Upper lobe of left lung (tissue), 6 donors: Measurements from ENCODE around the gene SF3B1. TPM values are rescaled to one million over a fixed set of nuclear protein-coding genes. Genes with fewer than 3 reads are reported as not detected.
"Not testable (repeated sequence)": the region's sequence is repeated elsewhere in the genome, so short reads cannot be mapped to it uniquely, and the experiment has no call there.

ENCODE experiments used
- ATAC-seq, 2 donors: fragments of 200-7000 bp; cut with Tn5 transposase; one replicate each; pipeline ENCODE4 v1.9.1; 2022; ENCODE audit warnings: mild to moderate bottlenecking in 2 of 2, moderate library complexity in 2 of 2; ENCODE audit not compliant: low FRiP score in 2 of 2
- DNase-seq, 2 donors: peaks; one replicate each; pipeline ENCODE4 v3.0.0-alpha.2; 2019 to 2020
- H3K27ac ChIP-seq, 4 donors: fragments of 200-600 bp; sonication (generic); one replicate each; pipeline ENCODE4 v1.5.1; 2016 to 2019
- H3K27me3 ChIP-seq, 4 donors: fragments of 200-600 bp; sonication (generic); one replicate each; pipeline ENCODE4 v1.5.1; 2017 to 2019
- H3K36me3 ChIP-seq, 4 donors: fragments of 200-600 bp; sonication (generic); one replicate each; pipeline ENCODE4 v1.5.1; 2016 to 2019
- H3K4me1 ChIP-seq, 4 donors: fragments of 200-600 bp; sonication (generic); one replicate each; pipeline ENCODE4 v1.5.1; 2018 to 2019
- H3K4me3 ChIP-seq, 4 donors: fragments of 200-600 bp; sonication (generic); one replicate each; pipeline ENCODE4 v1.5.1; 2017 to 2019; ENCODE audit warnings: mild to moderate bottlenecking in 2 of 4, moderate library complexity in 1 of 4
- H3K9me3 ChIP-seq, 4 donors: fragments of 200-600 bp; sonication (generic); one replicate each; pipeline ENCODE4 v1.5.1; 2018 to 2019
- CTCF ChIP-seq, 6 experiments: fragments of 450-650 bp in 4 of 6; fragments of 200-600 bp in 2 of 6; sonication (generic) in 2 of 6; IDR thresholded peaks; one replicate each; pipeline ENCODE4 v1.5.1; 2016 to 2019; ENCODE audit warnings: antibody characterized with exemption in 6 of 6
- EP300 ChIP-seq, 4 donors: sonication (generic); formaldehyde crosslinking; IDR thresholded peaks; one replicate each; pipeline ENCODE4 v1.5.1; 2017; ENCODE audit warnings: antibody characterized with exemption in 4 of 4, control low read depth in 2 of 4
- POLR2A ChIP-seq, 4 donors: fragments of 450-650 bp; IDR thresholded peaks; one replicate each; pipeline ENCODE4 v1.5.1; 2016 to 2017; ENCODE audit warnings: antibody characterized with exemption in 4 of 4, mild to moderate bottlenecking in 2 of 4
- POLR2AphosphoS5 ChIP-seq, 2 donors: sonication (generic); formaldehyde crosslinking; IDR thresholded peaks; one replicate each; pipeline ENCODE4 v1.5.1; 2017; ENCODE audit warnings: antibody characterized with exemption in 2 of 2
- WGBS, 2 donors: methylation state at CpG; one replicate each; pipeline ENCODE4 v1.1.5; 2017 to 2018; 5-methylcytosine and 5-hydroxymethylcytosine counted together
- total RNA-seq, 6 donors: library from RNA; depleted of rRNA in 4 of 6; stranded (reverse); fragments of >200 nt in 4 of 6; gene quantifications; one replicate each; pipeline versions ENCODE4 v1.1.0 to v1.2.1, GENCODE V29; 2016 to 2021
- donor health status: DM: no; HTN: no; CAD: no; lungs with moderate emphysema.
- donor health status: DM: no; HTN: yes; CAD: no; lungs with severe emphysema.

SF3B1 gene
- total RNA-seq, 6 donors from 2014 or later, result 182 to 614 (median 203) TPM

GRCh38 chr2:197435598-197436420 is 981 bp upstream of the SF3B1 start:
- 30 to 34% methylated on average over 16 of the region's 16 CpGs for WGBS, 2 donors
- no peaks in the 10 kb centered on the region for H3K27me3 ChIP-seq
- no peak for DNase-seq
- peak overlapping the region; percentile 43 to 97 (median 88) for H3K4me3 ChIP-seq
- ATAC-seq, result peak in 1 of 2 donors; percentile 1
- peaks cover 26 to 37% (median 36%) of the 10 kb centered on the region in 4 donors for H3K4me1 ChIP-seq
- H3K36me3 ChIP-seq, result no peaks in the 10 kb centered on the region
- TF ChIP-seq EP300 (IDR thresholded peaks at IDR 0.05) (no peak), POLR2A (IDR thresholded peaks at IDR 0.05) (no peak), POLR2AphosphoS5 (IDR thresholded peaks at IDR 0.05) (no peak), CTCF (IDR thresholded peaks at IDR 0.05) (no peak)
- H3K9me3 ChIP-seq, result no peaks in the 10 kb centered on the region
- peak overlapping the region; percentile 97 to 99 (median 99) for H3K27ac ChIP-seq

- TF ChIP-seq CTCF (IDR thresholded peaks at IDR 0.05) (no peak), POLR2AphosphoS5 (IDR thresholded peaks at IDR 0.05) (no peak), POLR2A (IDR thresholded peaks at IDR 0.05) (no peak), EP300 (IDR thresholded peaks at IDR 0.05) (no peak)
- ATAC-seq (no peak), DNase-seq (no peak)
- Histone ChIP-seq H3K4me1 (peaks cover 32 to 52% (median 46%) of the 10 kb centered on the region in 4 donors), H3K9me3 (no peaks in the 10 kb centered on the region), H3K27me3 (no peaks in the 10 kb centered on the region), H3K4me3 (peak overlapping the region; percentile 86 to 97 (median 91)), H3K36me3 (peaks cover 0 to 2% (median 0%) of the 10 kb centered on the region in 4 donors), H3K27ac (peak overlapping the region; percentile 97 to 99 (median 99))
- WGBS, 2 donors, result 0 to 1% methylated on average over 11 of the region's 11 CpGs
Observed at GRCh38 chr2:197433780-197434438, 919 bp downstream of the SF3B1 start.

- not testable (repeated sequence) for ATAC-seq, H3K27me3 ChIP-seq, H3K36me3 ChIP-seq, DNase-seq, H3K9me3 ChIP-seq
- H3K27ac ChIP-seq, result peak overlapping the region in 2 of 4 donors; percentile 2 to 7
- peaks cover 45 to 63% (median 59%) of the 10 kb centered on the region in 4 donors for H3K4me1 ChIP-seq
- peak overlapping the region in 1 of 4 donors; percentile 86 for H3K4me3 ChIP-seq
- 60 to 71% methylated on average over 6 of the region's 6 CpGs for WGBS, 2 donors
Observed at GRCh38 chr2:197432527-197432926, 2.3 kb downstream of the SF3B1 start.

- H3K4me3 ChIP-seq, result peak overlapping the region in 1 of 4 donors; percentile 86
- H3K9me3 ChIP-seq, result no peaks in the 10 kb centered on the region
- peaks cover 52 to 70% (median 66%) of the 10 kb centered on the region in 4 donors for H3K4me1 ChIP-seq
- whole genome bisulfite sequencing, 2 donors, result 62 to 63% methylated on average over 6 of the region's 6 CpGs
- H3K27me3 ChIP-seq, result no peaks in the 10 kb centered on the region
- peak overlapping the region in 2 of 4 donors; percentile 2 to 31 for H3K27ac ChIP-seq
- peaks cover 0 to 2% (median 0%) of the 10 kb centered on the region in 4 donors for H3K36me3 ChIP-seq
- ATAC-seq (no peak), DNase-seq (no peak)
- TF ChIP-seq CTCF (IDR thresholded peaks at IDR 0.05) (no peak), POLR2AphosphoS5 (IDR thresholded peaks at IDR 0.05) (no peak), POLR2A (IDR thresholded peaks at IDR 0.05) (no peak), EP300 (IDR thresholded peaks at IDR 0.05) (no peak)
Observed at GRCh38 chr2:197431858-197432257, 3.0 kb downstream of the SF3B1 start.

GRCh38 chr2:197427986-197428385 is 6.8 kb downstream of the SF3B1 start:
- no peak overlapping the region for H3K27ac ChIP-seq
- H3K27me3 ChIP-seq, result no peaks in the 10 kb centered on the region
- H3K4me3 ChIP-seq, result no peak overlapping the region
- WGBS, 2 donors, result 97 to 98% methylated on average over 3 of the region's 3 CpGs
- H3K36me3 ChIP-seq, result peaks cover 0 to 14% (median 2%) of the 10 kb centered on the region in 4 donors
- TF ChIP-seq POLR2AphosphoS5 (IDR thresholded peaks at IDR 0.05), result no peak
- no peak for TF ChIP-seq POLR2A (IDR thresholded peaks at IDR 0.05)
- TF ChIP-seq CTCF (IDR thresholded peaks at IDR 0.05), result no peak
- no peak for TF ChIP-seq EP300 (IDR thresholded peaks at IDR 0.05)
- ATAC-seq, result no peak
- peaks cover 65 to 79% (median 73%) of the 10 kb centered on the region in 4 donors for H3K4me1 ChIP-seq
- DNase-seq, result no peak
- no peaks in the 10 kb centered on the region for H3K9me3 ChIP-seq
